ENCODE results near the gene BRAT1.

Gene BRAT1

DNA sequence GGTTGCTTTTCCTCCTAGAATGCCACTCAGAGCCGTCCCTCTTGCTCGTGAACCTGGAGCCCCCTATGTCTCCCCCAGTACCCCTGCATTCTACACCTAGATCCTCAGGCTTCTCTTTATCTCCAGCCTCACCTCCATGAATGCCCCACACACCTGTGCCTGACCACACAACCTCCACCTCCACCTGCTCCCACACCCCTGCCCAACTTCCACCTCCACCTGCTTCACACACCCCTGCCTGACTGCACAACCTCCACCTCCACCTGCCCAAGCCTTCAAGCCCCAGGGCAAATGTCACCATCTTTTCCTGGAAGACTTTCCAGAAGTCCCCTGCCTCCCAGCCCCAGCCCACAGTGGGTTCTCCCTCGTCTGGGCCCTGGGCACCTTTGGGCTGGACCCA is 42.6 kb downstream of the BRAT1 start:
- H3K27ac ChIP-seq (ENCODE audit: low read length): no peak overlapping the region
- H3K27me3 ChIP-seq (ENCODE audit: control insufficient read depth in 1 of 2, insufficient read depth in 2 of 2, low read length in 2 of 2): no peaks in the 10 kb centered on the region
- H3K4me1 ChIP-seq (ENCODE audit: control insufficient read depth, insufficient read depth, low read length): peaks cover 13% of the 10 kb centered on the region
- no peaks in the 10 kb centered on the region for H3K9me3 ChIP-seq (ENCODE audit: control insufficient read depth in 2 of 2, low read length in 2 of 2)
- H3K36me3 ChIP-seq (ENCODE audit: control insufficient read depth in 2 of 2, insufficient read depth in 2 of 2, low read length in 2 of 2): no peaks in the 10 kb centered on the region
- no peak overlapping the region for H3K4me3 ChIP-seq (ENCODE audit: low read length in 2 of 2)
- no peak overlapping the region for H3K9ac ChIP-seq (ENCODE audit: low read length in 2 of 2)

DNA sequence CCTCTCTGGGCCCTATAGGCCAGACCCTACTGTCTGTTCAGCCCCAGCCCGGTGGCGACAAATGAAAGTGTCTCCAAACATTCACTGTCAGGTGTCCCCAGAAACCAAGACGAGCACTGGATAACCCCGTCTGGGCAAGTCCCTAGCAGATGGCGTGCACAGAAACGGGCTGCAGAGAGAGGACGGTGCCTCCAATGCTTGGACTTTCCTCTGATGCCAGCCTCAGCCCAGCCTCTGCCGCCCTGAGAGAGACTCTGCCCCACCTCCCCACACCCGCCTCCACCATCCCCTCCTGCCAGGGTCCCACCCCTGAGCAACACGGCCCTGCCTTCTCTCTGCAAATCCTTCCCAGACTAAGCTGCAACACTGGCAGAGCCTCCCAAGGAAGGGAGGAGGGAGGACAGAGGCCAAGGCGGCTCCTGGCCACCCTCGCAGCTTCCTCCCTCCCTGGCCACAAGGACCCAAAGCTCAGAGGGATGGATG is 43.1 kb downstream of the BRAT1 start:
- H3K4me3 ChIP-seq (ENCODE audit: low read length in 2 of 2): no peak overlapping the region

DNA sequence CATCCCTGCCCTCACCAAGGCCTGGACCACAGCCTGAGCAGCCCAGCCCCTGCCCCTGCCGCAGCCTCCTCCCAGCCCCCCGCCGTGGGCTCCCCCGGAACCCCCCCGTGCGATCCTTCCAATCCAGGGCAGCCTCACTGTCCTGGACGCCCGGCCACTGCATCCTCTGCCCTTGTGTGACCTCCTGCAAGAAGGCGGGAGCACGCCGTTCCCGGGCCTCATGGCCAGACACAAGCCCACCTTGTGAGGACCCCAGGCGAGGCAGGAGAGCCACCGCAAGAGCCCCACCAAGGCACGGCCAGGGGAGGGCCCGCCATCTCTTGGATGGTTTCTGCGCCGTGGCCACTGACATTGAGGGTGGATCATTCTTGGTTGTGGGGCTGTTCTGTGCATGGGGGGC is 43.6 kb downstream of the BRAT1 start:
- no peaks in the 10 kb centered on the region for H3K9me3 ChIP-seq (ENCODE audit: control insufficient read depth in 2 of 2, low read length in 2 of 2)
- H3K4me3 ChIP-seq (ENCODE audit: low read length in 2 of 2): no peak overlapping the region
- peaks cover 15% of the 10 kb centered on the region for H3K4me1 ChIP-seq (ENCODE audit: control insufficient read depth, insufficient read depth, low read length)
- no peak overlapping the region for H3K27ac ChIP-seq (ENCODE audit: low read length)
- H3K36me3 ChIP-seq (ENCODE audit: control insufficient read depth in 2 of 2, insufficient read depth in 2 of 2, low read length in 2 of 2): no peaks in the 10 kb centered on the region
- no peaks in the 10 kb centered on the region for H3K27me3 ChIP-seq (ENCODE audit: control insufficient read depth in 1 of 2, insufficient read depth in 2 of 2, low read length in 2 of 2)
- H3K9ac ChIP-seq (ENCODE audit: low read length in 2 of 2): no peak overlapping the region

More for the DNA sequence above, 43.1 kb downstream of the BRAT1 start:
- Histone ChIP-seq H3K27ac (ENCODE audit: low read length) (no peak overlapping the region), H3K9ac (ENCODE audit: low read length in 2 of 2) (no peak overlapping the region), H3K4me1 (ENCODE audit: control insufficient read depth, insufficient read depth, low read length) (peaks cover 15% of the 10 kb centered on the region), H3K36me3 (ENCODE audit: control insufficient read depth in 2 of 2, insufficient read depth in 2 of 2, low read length in 2 of 2) (no peaks in the 10 kb centered on the region), H3K27me3 (ENCODE audit: control insufficient read depth in 1 of 2, insufficient read depth in 2 of 2, low read length in 2 of 2) (no peaks in the 10 kb centered on the region), H3K9me3 (ENCODE audit: control insufficient read depth in 2 of 2, low read length in 2 of 2) (no peaks in the 10 kb centered on the region)

DNA sequence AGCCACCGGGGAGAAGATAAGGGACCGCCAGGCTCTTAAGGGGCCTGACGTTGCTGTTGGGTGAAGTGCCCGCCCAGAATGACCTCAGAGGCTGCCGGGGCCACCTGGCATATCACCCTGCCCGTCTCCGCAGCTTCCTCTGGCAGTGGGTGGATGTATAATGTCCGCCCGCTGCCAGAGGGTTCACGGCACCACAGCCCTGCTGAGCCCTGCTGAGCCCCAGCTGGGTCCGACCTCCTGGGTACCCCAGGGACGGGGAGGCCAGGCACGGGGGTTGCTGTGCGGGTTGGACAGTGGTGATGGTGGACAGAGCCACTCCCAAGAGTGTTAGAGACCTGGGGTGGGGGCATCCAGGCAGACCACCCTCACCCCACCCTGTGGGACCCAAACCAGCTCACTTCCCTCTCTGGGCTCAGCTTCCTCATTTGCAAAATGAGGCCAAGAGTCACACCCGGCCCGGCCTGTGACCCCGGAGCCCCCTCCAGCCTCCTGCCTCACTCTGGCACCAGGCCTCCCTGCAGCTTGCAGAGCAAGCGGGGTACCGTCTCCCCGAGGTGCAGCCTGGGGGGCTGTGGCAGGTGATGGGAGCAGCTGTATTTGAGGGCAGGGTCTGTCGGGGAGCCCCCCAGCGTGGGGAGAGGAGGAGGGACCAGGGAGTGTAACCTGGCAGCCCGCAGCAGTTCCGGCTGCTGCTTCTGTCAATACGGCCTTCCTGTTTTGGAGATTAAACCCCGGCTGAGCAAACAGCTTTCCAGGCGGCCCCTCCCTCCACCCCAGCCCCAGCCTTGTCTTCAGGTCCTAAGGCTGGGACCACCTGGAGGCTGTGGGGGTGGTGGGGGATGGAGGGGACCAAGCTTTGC is 44.2 kb downstream of the BRAT1 start:
- Histone ChIP-seq H3K4me1 (ENCODE audit: control insufficient read depth, insufficient read depth, low read length) (peaks cover 15% of the 10 kb centered on the region), H3K9ac (ENCODE audit: low read length in 2 of 2) (no peak overlapping the region), H3K4me3 (ENCODE audit: low read length in 2 of 2) (no peak overlapping the region), H3K27me3 (ENCODE audit: control insufficient read depth in 1 of 2, insufficient read depth in 2 of 2, low read length in 2 of 2) (no peaks in the 10 kb centered on the region), H3K9me3 (ENCODE audit: control insufficient read depth in 2 of 2, low read length in 2 of 2) (no peaks in the 10 kb centered on the region), H3K36me3 (ENCODE audit: control insufficient read depth in 2 of 2, insufficient read depth in 2 of 2, low read length in 2 of 2) (no peaks in the 10 kb centered on the region), H3K27ac (ENCODE audit: low read length) (no peak overlapping the region)

DNA sequence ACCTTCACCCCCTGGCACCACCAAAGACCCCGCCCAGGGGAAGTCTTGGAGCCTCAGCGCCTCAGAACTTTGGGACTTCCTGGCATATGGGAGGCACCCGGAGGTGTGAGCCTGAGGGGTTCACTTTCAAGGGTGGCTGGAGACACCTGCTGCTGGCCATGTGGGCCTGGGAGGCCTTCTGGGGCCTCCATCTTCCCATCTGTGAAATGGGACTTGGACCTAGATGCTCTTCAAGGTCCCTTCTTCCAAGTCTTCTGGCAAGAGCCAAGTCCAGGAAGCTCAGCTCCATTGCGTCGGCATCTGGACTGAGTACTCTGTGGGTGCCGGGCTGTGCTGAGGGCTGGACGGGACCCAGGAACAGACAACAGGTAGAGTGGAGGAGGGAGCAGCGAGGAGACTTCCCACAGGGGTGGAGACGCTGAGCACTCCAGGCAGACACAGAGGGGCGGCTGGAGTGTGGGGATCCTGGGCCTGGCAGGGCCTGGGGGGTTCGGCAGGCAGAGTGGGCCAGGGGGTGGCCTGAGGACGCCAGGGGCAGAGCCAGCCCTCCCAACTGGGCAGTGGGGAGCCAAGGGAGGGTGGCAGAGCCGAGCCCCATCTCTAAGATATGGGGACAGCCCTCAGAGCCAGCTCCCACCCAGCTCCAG is 45.1 kb downstream of the BRAT1 start:
- Histone ChIP-seq H3K27ac (ENCODE audit: low read length) (no peak overlapping the region), H3K9me3 (ENCODE audit: control insufficient read depth in 2 of 2, low read length in 2 of 2) (no peaks in the 10 kb centered on the region), H3K36me3 (ENCODE audit: control insufficient read depth in 2 of 2, insufficient read depth in 2 of 2, low read length in 2 of 2) (no peaks in the 10 kb centered on the region), H3K4me1 (ENCODE audit: control insufficient read depth, insufficient read depth, low read length) (peaks cover 15% of the 10 kb centered on the region), H3K4me3 (ENCODE audit: low read length in 2 of 2) (no peak overlapping the region), H3K9ac (ENCODE audit: low read length in 2 of 2) (no peak overlapping the region), H3K27me3 (ENCODE audit: control insufficient read depth in 1 of 2, insufficient read depth in 2 of 2, low read length in 2 of 2) (no peaks in the 10 kb centered on the region)

DNA sequence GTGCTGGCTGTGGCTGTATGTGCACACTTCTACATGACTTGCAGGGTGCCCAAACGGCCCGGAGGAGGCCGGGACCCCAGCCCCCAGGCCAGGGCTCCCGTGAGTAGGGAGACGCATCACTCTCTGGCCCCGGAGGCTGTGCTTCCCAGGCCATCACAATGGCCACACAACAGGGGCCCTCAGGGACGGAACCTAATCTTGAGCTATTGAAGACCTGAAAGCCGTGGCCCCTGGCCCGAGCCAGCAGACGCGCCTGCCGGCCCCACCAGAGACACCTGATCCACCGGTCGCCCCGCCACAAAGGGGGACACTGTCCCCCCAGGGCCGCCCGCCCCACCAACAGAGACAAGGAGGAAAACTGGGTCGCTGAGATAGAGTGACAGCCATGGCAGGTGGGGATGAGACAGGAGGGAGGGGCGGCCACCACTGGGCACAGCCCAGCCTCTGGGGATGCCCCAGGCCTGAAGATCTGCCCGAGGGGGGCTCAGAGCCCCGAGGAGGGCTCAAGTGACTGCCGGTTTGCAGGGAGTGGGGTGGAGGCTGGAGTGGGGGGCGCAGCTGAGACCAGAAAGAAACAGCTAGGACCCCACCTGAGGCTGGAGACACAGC is 45.9 kb downstream of the BRAT1 start:
- H3K36me3 ChIP-seq (ENCODE audit: control insufficient read depth in 2 of 2, insufficient read depth in 2 of 2, low read length in 2 of 2): no peaks in the 10 kb centered on the region
- H3K9ac ChIP-seq (ENCODE audit: low read length in 2 of 2): no peak overlapping the region
- peaks cover 15% of the 10 kb centered on the region for H3K4me1 ChIP-seq (ENCODE audit: control insufficient read depth, insufficient read depth, low read length)
- no peaks in the 10 kb centered on the region for H3K27me3 ChIP-seq (ENCODE audit: control insufficient read depth in 1 of 2, insufficient read depth in 2 of 2, low read length in 2 of 2)
- H3K27ac ChIP-seq (ENCODE audit: low read length): no peak overlapping the region
- no peaks in the 10 kb centered on the region for H3K9me3 ChIP-seq (ENCODE audit: control insufficient read depth in 2 of 2, low read length in 2 of 2)
- no peak overlapping the region for H3K4me3 ChIP-seq (ENCODE audit: low read length in 2 of 2)

DNA sequence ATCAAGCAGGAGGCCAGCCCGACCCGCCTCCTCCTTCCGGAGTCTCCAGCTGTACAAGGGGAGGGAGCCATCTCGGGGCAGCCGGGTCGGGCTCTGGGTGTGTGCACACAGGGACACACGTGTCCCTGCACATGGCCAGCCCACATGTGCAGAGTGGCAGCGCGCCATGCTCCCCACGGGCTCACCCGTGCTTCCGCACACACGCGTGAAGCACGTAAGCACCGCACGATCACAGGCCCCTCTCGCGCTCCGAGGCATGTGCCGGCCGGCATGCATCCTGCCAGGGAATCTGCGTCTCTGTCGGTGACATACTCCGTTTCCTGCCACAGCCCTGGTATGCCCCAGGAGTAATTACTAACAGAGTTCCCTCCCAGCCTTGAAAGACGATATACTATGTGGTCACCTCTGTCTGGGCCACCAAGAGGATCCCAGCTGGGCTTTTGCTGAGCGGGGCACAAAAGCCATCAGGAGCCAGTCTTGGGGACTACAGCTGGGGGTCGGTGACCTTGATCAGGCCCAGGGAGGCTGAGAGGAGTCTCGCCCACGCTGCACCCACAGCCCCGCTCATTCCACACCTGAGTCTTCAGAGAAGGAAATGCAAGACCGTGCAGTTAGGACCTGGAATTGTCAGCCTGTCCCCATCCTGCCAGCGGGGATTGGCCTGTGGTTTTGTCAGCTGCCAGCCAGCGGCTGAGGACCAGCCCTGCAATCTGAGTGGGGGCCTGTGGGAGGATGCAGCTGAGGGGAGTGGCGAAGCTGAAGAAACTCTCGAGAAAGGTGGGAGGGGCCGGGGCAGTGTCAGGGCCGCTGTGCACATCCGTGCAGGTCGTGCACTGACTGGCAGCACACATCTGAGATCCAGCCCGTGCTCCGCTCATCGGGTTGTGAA is 46.8 kb downstream of the BRAT1 start:
- Histone ChIP-seq H3K4me3 (ENCODE audit: low read length in 2 of 2) (no peak overlapping the region), H3K4me1 (ENCODE audit: control insufficient read depth, insufficient read depth, low read length) (peaks cover 15% of the 10 kb centered on the region), H3K36me3 (ENCODE audit: control insufficient read depth in 2 of 2, insufficient read depth in 2 of 2, low read length in 2 of 2) (no peaks in the 10 kb centered on the region)

DNA sequence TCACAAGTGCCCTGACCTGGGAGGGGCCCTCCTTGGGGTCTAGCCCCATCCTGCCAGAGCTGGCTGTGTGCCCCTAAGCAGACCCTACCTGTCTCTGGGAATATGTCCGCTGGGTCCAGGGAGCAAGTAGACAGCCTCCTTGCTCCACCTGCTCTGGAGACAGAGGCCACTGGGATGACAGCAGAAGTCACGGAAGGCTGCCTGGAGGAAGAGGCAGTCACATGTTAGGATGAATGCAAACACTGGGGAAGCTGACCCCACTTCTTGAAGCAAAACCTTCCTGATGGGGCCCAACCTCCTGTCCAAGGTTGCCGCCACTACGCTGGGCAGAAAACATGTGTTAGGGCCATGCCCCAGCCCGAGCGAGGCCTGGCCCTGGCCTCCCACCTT is 47.4 kb downstream of the BRAT1 start:
- Histone ChIP-seq H3K9me3 (ENCODE audit: control insufficient read depth in 2 of 2, low read length in 2 of 2) (no peaks in the 10 kb centered on the region), H3K27ac (ENCODE audit: low read length) (no peak overlapping the region), H3K27me3 (ENCODE audit: control insufficient read depth in 1 of 2, insufficient read depth in 2 of 2, low read length in 2 of 2) (no peaks in the 10 kb centered on the region), H3K4me1 (ENCODE audit: control insufficient read depth, insufficient read depth, low read length) (peaks cover 18% of the 10 kb centered on the region), H3K4me3 (ENCODE audit: low read length in 2 of 2) (no peak overlapping the region), H3K36me3 (ENCODE audit: control insufficient read depth in 2 of 2, insufficient read depth in 2 of 2, low read length in 2 of 2) (no peaks in the 10 kb centered on the region), H3K9ac (ENCODE audit: low read length in 2 of 2) (no peak overlapping the region)

More for the DNA sequence above, 46.8 kb downstream of the BRAT1 start:
- Histone ChIP-seq H3K9me3 (ENCODE audit: control insufficient read depth in 2 of 2, low read length in 2 of 2) (no peaks in the 10 kb centered on the region), H3K27me3 (ENCODE audit: control insufficient read depth in 1 of 2, insufficient read depth in 2 of 2, low read length in 2 of 2) (no peaks in the 10 kb centered on the region), H3K27ac (ENCODE audit: low read length) (no peak overlapping the region), H3K9ac (ENCODE audit: low read length in 2 of 2) (no peak overlapping the region)

DNA sequence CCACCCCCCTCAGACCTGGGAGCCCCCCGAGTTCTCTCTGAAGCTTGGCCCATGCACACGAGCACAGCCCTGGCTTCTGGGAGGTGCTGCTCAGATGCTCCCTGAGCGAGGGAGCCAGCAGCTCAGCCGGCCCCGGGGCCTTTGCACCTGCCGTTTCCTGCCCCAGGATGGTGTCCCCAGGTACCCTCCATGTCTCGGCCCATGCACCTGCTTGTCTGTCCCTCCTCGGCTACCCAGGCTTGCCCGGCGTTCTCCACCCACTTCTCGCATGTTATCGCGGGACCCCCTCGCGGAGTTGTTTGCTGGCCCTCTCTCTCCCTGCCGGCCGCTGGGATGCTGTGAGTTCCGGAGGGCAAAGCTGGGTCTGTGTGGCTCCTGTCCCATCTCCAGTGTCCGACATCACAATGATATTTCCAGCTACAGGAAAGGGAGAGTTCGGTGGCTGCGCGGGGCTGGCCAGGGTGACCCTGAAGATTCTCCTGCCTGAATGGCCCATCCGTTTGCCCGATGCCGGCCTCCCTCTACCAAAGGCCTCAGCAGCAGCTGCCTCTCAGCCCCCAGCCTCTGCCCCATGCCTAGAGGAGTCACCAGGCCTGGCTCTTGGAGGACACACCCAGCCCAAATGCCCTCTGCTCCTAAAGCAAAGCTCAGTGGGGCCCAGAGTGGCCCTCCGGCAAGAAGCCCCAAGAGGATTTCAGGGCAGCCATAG is 48.0 kb downstream of the BRAT1 start:
- peaks cover 18% of the 10 kb centered on the region for H3K4me1 ChIP-seq (ENCODE audit: control insufficient read depth, insufficient read depth, low read length)
- no peak overlapping the region for H3K4me3 ChIP-seq (ENCODE audit: low read length in 2 of 2)
- no peaks in the 10 kb centered on the region for H3K36me3 ChIP-seq (ENCODE audit: control insufficient read depth in 2 of 2, insufficient read depth in 2 of 2, low read length in 2 of 2)
- no peaks in the 10 kb centered on the region for H3K9me3 ChIP-seq (ENCODE audit: control insufficient read depth in 2 of 2, low read length in 2 of 2)
- no peak overlapping the region for H3K27ac ChIP-seq (ENCODE audit: low read length)
- no peak overlapping the region for H3K9ac ChIP-seq (ENCODE audit: low read length in 2 of 2)
- no peaks in the 10 kb centered on the region for H3K27me3 ChIP-seq (ENCODE audit: control insufficient read depth in 1 of 2, insufficient read depth in 2 of 2, low read length in 2 of 2)

DNA sequence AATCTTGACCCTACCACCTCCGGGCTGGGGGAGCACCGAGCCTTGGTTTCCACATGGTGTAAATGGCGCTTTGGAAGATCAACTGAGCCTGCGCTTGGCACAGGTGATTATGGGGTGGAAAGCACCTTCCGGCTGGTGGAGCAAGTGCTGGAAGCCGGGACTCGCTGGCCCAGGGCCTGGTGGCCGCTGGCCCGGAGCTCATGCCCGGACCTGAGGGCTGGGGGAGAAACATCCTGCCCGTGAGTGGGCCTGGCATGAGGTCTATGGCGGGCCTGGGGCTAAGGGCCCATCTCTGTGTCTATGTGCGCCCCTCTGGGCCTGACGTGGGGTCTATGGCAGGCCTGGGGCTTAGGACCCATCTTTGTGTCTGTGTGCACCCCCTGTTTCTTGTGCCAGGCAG is 49.9 kb downstream of the BRAT1 start:
- peaks cover 14% of the 10 kb centered on the region for H3K4me1 ChIP-seq (ENCODE audit: control insufficient read depth, insufficient read depth, low read length)

More for the DNA sequence above, 49.9 kb downstream of the BRAT1 start:
- H3K27ac ChIP-seq (ENCODE audit: low read length): no peak overlapping the region
- H3K9me3 ChIP-seq (ENCODE audit: control insufficient read depth in 2 of 2, low read length in 2 of 2): no peaks in the 10 kb centered on the region
- H3K36me3 ChIP-seq (ENCODE audit: control insufficient read depth in 2 of 2, insufficient read depth in 2 of 2, low read length in 2 of 2): no peaks in the 10 kb centered on the region
- H3K9ac ChIP-seq (ENCODE audit: low read length in 2 of 2): no peak overlapping the region
- H3K27me3 ChIP-seq (ENCODE audit: control insufficient read depth in 1 of 2, insufficient read depth in 2 of 2, low read length in 2 of 2): no peaks in the 10 kb centered on the region
- no peak overlapping the region for H3K4me3 ChIP-seq (ENCODE audit: low read length in 2 of 2)

Data from stomach smooth muscle (tissue), 2 donors.